SIG-M5 treated with dmso at 0.1 percent for 504 hours (cell line): Measurements from ENCODE around the gene SULT1A1.
"Not testable (repeated sequence)": the region's sequence is repeated elsewhere in the genome, so short reads cannot be mapped to it uniquely, and the experiment has no call there.

Experiments
- DNase-seq: peaks from one replicate; lab custom pipeline; 2025; ENCODE audit not compliant: unreplicated experiment; lab: John Stamatoyannopoulos, UW

Gene SULT1A1

DNA sequence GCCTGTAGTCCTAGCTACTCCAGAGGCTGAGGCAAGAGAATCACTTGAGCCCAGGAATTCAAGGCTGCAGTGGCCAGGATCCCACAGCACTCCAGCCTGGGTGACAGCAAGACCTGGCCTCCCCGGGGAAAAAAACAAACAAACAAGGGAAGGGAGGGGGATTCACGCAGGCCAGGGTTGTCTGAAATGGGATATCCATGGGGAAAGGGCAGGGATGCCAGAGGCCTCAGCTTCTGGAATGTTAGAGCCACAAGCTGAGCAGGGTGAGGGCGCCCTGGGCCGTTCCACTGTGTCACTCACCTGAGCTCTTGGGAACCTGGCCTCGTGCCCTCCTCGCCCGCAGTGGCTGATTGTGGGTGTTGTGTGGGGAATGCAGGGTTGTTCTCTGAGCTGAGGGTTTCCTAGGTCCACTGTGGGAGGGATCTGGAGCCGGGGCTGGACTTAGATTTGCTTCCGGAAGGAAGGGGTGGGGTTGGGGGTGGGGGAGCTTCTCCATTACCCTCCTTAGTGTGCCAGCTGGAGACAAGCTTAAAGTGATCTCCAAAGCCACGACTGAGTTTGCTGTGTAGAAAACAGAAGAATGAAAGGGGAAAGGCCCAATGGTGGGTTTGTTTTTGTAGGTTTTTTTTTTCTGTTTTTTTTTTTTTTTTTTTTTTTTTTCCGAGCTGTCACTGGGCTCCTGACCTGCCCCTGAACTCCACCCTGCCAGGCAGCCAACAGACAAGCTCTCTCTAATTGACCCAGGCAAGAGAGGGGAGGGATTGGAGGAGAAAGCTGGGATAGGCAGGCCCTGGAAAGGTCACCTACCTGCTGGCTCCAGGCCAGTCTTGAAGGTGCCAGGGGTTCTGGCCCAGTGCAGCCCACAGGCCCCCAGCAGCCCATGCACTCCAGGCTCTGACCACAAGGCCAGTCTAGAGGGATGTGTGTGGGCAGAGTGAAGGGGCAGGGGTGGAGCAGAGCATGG is at the start of gene SULT1A1:
TSS of gene SULT1A1 (minus strand) at position 414 of the 964 bp plus-strand sequence. CDS start 1,189 bp downstream, outside the sequence.
- no peak for DNase-seq

DNA sequence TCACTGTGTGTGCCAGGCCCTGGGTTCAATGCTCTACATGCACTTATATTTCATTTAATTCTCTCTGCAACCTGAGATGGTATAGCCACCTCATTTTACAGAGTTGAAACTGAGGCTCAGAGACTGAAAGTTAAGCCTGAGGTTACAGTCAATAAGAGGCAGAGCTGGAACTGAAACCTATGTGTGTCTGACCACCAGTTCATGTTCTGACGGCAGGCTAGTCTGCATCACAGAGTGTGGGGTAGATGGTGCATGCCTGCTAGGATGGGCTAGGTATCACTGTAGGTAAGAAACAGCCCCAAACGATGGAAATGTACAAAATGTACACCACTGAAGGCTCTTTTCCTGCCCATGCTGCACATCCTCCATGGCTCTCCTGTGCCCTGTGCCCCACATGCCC is 30.1 kb upstream of the SULT1A1 start:
- DNase-seq, result not testable (repeated sequence)

DNA sequence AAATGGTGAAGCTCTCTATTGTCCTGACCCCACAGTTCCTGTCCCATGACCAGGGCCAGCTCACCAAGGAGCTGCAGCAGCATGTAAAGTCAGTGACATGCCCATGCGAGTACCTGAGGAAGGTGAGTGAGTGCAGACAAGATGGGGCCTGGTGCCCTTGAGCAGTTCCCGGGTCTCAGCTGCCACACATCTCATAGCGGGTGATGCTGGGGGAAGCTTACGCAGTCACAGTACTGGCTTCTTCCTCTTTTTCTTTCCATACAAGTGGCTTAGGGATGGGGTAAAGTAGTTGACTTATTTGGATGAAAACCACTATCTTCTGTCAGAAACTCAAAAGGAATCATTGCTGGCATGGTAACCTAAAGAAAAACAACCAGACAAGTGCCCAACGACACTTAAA is 28.5 kb upstream of the SULT1A1 start:
- not testable (repeated sequence) for DNase-seq

DNA sequence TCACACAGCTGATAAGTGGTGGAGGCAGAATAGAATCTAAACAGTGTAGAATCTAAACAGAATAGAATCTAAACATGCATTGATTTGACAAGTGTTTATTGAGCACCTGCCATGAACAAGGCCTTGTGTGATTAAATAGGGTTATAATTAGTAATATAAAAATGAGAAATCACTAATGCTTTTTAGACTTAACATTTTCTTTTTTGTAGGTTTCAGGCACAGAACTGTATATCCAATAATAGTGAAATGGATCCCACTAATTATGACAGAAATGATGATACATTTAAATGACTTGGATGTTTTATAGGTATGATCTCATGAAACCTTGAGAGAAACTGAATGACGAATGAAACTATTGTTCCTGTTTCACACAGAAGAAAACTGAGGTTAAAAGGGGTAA is 27.9 kb upstream of the SULT1A1 start, which contains the start of gene NPIPB8:
TSS of gene NPIPB8 (plus strand) at position 301 of the 400 bp plus-strand sequence. CDS start 296 bp downstream, outside the sequence.
- not testable (repeated sequence) for DNase-seq

DNA sequence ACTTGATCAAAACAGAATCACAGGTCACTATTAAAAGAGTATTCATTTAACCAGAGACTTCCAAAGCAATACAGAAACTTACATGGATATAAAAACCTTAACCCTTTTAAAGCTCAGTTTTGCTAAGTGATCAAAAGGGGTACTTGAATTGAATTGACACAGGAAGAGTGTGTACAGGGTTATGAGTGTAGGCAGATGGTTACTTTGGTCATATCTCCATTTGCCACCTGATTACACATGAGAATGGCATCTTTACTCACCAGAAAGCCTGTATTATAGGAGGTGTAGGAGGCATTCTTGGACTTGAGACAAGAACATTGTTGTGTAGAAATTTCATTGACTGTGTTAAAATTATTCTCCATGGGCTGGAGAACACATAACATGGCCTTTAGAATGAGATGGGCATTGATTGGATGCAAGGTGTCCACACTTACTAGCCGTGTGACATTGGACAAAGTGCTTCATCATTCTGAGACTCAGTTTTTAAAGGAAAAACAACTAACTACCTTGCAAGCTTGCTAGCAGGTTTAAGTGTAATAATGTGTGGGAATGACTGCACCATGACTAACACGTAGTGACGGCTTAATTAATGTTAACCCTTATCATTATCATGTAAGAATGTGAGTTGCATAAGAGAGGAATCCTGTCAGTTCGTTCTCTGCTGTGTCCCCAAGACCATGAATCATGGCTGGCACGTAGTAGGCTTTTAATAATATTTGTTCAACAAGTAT is 26.4 kb upstream of the SULT1A1 start:
- DNase-seq, result not testable (repeated sequence)

DNA sequence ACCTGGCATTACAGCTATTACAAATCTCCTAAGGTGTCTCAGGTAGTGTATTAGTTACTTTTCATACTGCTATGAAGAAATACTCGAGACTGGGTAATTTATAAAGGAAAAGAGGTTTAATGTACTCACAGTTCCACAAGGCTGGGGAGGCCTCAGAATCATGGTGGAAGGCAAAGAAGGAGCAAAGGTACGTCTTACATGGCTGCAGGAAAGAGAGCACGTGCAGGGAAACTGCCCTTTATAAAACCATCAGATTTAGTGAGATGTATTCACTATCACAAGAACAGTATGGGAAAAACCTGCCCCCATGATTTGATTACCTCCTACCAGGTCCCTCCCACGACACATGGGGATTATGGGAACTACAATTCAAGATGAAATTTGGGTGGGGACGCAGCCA is 21.1 kb upstream of the SULT1A1 start:
- not testable (repeated sequence) for DNase-seq

DNA sequence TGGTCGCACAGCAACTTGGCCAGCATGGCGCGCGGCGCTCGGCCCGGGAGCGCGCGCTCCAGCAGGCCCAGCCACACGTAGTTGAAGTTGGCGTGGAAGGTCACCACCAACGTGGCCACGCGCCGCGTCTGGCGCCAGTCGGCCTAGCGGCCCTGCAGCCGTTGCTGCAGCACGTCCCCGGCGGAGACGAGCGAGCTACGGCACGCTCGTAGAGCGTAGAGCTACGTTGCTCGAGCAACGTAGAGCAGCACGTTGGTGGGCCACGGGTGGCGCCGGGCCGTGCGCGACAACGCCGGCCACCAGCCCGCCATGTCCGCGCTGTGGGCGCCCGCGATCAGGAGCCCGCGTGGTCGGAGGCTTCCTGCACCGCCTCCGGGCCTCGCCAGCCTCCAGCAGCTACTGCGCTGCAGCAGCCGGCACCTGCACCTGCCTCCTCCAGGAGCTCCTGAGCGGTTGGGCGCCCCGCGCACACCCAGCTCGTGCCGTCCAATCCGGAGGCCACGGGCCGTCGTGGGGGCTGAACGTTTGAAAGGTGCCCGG is 13.4 kb upstream of the SULT1A1 start:
- peak; percentile 23 for DNase-seq

DNA sequence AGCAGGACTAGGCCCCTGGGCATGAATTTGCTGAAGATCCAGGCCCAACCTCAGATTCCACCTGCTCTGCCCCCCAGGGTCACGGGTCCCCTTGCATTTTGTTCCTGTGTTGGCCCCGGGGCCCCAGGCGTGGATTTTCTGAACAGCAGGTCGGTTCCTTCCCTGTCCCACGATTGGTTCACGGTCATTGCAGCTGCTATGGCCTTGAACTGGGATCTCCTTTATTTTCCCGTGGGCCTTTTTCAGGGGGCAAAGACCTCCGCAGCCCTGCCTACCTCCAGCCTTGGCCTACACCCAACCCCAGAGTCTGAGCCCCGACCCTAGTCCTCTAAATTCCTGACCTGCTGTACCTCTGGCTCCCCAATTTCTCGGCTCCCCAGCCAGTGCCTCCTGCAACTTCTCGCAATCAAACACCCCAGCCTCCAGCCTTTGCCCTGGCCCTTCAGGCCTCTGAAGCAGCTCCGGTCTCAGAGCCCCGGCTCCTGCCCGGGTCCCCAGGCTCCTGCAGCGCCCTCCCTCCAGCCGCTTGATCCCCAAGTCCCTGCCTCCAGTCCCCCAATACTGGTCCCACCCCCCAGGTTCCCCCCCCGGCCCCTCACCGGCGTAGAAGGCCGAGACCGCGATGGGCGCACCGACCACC is 12.8 kb upstream of the SULT1A1 start:
- DNase-seq, result not testable (repeated sequence)

DNA sequence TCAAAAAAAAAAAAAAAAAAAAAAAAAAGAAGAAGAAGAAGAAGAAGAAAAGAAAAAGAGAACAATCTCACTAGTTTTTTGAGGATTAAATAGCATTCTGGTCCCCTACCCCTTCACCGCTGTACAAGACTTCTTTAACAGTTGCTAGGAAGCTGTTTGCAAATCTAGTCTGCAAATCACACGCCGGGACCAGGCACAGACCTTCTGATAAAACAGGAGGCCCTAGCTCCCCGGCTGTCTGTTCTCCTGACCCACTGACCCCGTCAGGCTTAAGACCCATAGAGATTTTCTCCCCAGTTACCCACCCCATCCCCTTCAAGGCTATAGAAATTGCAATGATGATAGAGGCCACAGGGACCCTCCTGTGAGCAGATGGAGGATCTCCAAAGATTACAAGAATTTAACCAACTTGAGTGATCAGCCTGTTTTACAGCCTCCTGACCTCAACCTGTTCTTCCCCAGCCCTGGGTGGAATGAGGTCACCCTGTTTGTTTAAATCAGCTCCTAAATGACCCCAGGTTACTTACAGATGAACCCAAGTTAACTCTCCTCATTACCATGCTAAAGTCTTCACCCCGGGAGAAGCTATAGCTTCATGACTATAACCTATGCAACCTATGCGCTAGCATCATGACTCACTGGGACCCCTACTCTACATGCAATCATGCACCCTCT is 11.8 kb upstream of the SULT1A1 start:
- DNase-seq, result no peak

DNA sequence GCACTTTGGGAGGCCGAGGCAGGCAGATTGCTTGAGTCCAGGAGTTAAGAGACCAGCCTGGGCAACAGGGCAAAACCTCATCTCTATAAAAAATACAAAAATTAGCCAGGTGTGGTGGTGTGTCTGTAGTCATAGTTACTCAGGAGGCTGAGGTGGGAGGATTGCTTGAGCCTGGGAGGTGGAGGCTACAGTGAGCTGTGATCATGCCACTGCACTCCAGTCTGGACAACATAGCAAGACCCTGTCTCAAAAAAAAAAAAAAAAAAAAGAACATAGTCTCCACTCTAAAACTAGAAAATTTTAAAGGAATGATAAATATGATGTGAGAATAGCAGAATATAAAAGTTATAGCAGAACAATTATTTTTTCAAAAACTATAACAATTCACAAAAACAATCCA is 10.5 kb upstream of the SULT1A1 start:
- not testable (repeated sequence) for DNase-seq

DNA sequence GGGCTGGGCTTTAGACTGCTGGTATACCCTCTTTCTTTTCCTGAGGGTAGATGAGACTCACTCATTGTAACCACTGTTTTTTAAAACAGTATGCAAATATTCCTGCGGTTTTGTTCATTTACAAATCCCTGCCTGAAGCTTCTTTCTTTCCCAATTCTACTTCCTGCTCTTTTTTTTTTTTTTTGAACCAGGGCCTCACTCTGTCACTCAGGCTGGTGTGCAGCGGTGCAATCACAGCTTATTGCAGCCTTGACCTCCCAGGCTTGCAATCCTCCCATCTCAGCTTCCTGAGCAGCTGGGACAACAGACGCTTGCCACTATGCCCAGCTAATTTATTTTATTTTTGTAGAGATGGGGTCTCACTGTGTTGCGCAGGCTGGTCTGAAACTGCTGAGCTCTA is 8.0 kb upstream of the SULT1A1 start:
- DNase-seq, result peak; percentile 40

DNA sequence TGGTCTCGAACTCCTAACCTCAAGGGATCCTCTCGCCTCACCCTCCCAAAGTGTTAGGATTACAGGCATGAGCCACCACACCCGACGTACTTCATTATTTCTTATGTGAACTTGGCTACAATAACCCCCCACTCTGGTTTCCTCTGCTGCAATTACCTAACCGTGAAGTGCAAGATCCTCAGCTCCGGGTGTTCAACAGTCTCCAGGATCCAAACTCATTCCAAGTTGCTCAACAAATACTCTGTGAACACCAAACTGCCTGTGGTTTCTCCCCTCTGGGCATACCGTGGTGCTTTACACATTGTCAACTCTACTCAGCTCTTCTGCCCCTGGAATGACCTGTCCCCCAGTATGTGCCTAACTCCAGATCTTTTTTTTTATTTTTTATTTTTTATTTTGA is 6.8 kb upstream of the SULT1A1 start:
- peak; percentile 33 for DNase-seq

DNA sequence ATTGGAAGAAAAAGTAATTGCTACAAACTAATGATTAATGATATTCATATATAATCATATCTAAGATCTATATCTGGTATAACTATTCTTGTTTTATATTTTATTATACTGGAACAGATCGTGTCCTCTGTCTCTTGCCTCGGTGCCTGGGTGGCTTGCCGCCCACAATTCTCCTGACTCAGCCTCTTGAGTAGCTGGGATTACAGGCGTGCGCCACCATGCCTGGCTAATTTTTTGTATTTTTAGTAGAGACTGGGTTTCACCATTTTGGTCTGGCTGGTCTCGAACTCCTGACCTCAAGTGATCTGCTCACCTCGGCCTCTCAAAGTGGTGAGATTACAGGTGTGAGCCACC is 6.4 kb upstream of the SULT1A1 start:
- not testable (repeated sequence) for DNase-seq

DNA sequence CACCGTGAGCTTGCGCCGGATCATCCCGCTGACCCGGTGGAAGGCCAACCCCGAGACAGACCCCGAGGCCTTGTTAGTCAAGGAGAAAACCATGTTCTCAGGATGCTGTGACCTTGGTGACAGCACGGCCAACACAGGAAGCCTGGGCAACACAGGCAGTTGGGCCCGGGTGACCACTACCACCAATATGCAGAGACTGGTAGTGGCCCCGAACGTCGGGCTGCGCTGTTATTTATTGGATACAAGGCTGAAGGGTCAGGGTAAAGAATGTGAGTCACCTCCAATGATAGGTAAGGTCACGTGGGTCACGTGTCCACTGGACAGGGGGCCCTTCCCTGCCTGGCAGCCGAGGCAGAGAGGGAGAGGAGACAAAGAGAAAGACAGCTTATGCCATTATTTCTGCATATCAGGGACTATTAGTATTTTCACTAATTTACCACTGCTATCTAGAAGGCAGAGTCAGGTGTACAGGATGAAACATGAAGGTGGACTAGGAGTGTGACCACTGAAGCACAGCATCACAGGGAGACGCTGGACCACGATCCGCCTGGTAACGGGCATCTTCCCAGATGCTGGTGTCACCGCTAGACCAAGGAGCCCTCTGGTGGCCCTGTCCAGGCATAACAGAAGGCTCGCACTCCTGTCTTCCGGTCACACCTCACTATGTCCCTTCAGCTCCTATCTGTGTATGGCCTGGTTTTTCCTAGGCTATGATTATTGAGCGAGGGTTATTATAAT is 5.8 kb upstream of the SULT1A1 start:
- DNase-seq, result not testable (repeated sequence)

DNA sequence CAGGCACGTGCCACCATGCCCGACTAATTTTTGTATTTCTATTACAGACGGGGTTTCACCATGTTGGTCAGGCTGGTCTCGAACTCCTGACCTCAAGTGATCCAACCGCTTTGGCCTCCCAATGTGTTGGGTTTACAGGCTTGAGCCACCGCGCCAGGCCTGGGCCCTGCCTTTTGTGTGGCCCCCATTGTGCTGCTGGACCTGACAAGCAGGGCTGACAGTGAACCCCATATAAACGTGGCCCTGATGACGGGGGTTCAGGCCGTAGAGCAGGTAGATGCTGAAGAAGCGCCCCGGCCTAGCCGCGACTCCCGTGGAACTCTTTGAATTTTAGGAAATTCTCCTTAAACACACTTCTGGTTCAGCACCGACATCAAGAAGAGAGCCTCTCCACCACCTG is 4.7 kb upstream of the SULT1A1 start:
- DNase-seq, result not testable (repeated sequence)

DNA sequence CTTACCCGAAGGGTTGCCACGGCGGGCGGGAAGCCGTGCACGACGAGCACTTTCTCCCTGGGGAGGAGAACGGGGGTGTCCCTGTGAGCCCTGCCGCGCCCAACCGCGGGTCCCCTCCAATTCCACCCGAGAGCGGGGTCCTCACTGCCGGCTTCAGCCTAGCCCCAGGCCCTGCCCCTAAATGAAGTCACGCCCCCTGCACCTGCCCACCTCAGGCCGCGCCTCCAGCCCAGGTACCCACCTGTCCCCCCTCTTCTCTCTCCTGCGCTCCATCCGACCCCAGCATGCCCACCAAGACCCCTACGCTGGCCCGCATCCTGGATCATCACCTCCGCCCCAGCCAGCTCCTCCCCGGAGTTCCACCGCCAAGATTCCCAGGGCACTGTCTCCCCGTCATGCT is 4.1 kb upstream of the SULT1A1 start:
- DNase-seq, result not testable (repeated sequence)

DNA sequence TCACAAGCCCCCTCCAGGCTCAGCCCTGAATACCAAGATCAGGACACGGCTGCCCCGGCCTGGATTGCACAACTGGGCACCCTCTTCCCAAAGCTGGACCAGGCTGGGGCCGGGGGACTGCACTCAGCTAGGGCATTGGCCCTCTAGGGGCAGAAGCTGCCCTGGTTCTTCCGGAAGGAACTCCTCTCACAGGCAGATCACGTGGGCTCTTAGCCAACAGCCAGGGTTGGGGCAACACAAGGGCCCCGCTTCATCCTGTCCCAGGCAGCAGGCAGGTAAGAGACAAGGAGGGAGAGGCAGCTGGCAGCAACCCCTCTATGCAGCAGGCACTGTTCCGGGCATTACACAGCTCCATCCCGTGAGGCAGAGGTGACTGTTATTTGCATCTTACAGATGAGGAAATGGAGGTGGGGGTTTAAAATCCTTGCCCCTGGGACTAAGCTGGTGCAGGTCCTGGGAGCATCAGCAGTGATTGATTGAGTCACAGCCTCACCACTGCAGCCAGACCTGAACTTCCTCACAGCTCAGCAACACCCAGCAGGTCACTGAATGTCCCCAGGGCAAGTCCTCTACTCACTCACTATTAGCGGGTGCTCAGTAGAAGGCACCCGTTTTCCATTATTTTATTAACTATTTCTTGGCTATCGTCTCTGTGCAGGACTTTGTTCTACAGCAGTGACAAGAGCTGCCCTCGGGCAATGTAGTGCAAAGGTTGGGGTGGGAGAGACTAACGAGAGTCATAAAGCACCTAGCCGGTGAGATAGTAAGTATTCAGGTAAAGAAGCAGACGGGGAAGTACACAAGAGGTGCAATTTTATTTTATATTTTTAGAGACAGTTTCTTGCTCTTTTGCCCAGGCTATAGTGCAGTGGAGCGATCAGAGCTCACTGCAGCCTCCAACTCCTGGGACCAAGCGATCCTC is 2.8 kb upstream of the SULT1A1 start:
- not testable (repeated sequence) for DNase-seq

DNA sequence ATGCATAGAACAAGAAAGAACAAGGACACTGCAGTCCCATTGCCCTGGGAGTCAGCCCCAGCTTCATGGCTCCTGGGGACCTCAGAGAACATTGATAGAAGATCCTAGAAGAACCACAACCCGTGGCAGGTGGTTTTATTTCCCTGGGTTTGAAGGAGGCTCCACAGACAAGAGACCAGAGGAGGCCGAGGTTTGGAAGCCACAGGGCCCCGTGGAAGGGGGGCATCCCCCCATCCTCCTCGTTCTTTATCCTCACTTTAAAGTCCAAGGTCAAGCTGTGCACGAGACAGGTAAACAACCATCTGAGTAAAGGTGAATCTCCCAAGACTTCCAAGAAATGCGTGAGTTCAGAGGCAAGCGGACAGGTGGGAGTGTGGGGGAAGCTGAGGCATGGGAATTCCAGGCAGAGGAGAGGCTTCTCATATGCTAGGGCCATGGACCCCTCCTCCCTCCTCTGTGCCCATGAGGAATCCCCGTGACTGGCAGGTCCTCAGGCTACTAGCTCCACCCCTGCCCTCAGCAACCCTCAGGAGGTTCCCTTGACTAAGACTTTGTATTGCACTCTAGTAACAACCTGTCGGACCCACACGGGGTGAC is 849 bp upstream of the SULT1A1 start:
- no peak for DNase-seq
